ENCODE data around the gene GK.
A peak's percentile ranks its signal among the peaks of the same experiment; 100 is the strongest.
"Not testable (repeated sequence)": the region's sequence is repeated elsewhere in the genome, so short reads cannot be mapped to it uniquely, and the experiment has no call there.

Gene GK

DNA sequence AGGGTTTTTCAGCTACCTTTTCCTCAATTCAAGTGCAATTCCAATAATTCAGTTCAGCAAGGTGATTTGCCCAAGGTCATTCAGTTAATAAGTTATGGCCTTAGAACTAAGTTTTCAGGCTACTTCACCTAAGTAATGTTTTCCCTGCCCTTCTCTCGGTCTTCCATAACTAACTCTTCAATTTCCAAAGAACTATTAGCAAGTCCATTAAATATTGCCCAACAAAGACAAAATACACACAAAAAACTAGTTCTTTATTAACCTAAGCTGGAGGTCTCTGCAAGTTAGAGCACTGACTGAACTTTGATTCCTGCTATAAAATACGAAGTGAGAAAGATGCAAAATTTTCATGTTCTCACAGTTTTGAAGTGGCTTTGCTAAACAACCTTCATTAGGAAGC is 26.8 kb upstream of the GK start:
- H3K9me3 ChIP-seq (replicated peaks; ENCODE audit: insufficient read depth, low read length) = no peaks in the 10 kb centered on the region
- no peak overlapping the region for H3K4me2 ChIP-seq (ENCODE audit: low read depth, low read length)
- no peaks in the 10 kb centered on the region for H3K27me3 ChIP-seq (replicated peaks; ENCODE audit: insufficient read depth, low read length)
- H3K9me2 ChIP-seq (replicated peaks; ENCODE audit: insufficient read depth, low read length) = no peaks in the 10 kb centered on the region
- H2AFZ ChIP-seq (ENCODE audit: low read length) = no peak overlapping the region
- DNase-seq = no peak
- TF ChIP-seq, protein P1, sequence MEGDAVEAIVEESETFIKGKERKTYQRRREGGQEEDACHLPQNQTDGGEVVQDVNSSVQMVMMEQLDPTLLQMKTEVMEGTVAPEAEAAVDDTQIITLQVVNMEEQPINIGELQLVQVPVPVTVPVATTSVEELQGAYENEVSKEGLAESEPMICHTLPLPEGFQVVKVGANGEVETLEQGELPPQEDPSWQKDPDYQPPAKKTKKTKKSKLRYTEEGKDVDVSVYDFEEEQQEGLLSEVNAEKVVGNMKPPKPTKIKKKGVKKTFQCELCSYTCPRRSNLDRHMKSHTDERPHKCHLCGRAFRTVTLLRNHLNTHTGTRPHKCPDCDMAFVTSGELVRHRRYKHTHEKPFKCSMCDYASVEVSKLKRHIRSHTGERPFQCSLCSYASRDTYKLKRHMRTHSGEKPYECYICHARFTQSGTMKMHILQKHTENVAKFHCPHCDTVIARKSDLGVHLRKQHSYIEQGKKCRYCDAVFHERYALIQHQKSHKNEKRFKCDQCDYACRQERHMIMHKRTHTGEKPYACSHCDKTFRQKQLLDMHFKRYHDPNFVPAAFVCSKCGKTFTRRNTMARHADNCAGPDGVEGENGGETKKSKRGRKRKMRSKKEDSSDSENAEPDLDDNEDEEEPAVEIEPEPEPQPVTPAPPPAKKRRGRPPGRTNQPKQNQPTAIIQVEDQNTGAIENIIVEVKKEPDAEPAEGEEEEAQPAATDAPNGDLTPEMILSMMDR (IDR thresholded peaks at IDR 0.05; ENCODE audit: low read length) = no peak
- TF ChIP-seq EZH2phosphoT487 (IDR thresholded peaks at IDR 0.05; ENCODE audit: low read length) (no peak), EZH2 (optimal IDR thresholded peaks at IDR 0.05; ENCODE audit: low read depth, low read length) (no peak)
- H3K27ac ChIP-seq (ENCODE audit: low read length) = no peak overlapping the region
- no peaks in the 10 kb centered on the region for H4K20me1 ChIP-seq (ENCODE audit: insufficient read depth, low read length)
- H3K79me2 ChIP-seq (ENCODE audit: low read length) = no peaks in the 10 kb centered on the region
- H3K9ac ChIP-seq (ENCODE audit: low read length) = no peak overlapping the region
- H3K4me3 ChIP-seq (ENCODE audit: low read length) = no peak overlapping the region
- H3K4me1 ChIP-seq (ENCODE audit: low read length) = no peaks in the 10 kb centered on the region
- H3K36me3 ChIP-seq (replicated peaks; ENCODE audit: insufficient read depth, low read length) = no peaks in the 10 kb centered on the region
- H3F3A ChIP-seq (ENCODE audit: insufficient read depth, low read length) = no peaks in the 10 kb centered on the region

DNA sequence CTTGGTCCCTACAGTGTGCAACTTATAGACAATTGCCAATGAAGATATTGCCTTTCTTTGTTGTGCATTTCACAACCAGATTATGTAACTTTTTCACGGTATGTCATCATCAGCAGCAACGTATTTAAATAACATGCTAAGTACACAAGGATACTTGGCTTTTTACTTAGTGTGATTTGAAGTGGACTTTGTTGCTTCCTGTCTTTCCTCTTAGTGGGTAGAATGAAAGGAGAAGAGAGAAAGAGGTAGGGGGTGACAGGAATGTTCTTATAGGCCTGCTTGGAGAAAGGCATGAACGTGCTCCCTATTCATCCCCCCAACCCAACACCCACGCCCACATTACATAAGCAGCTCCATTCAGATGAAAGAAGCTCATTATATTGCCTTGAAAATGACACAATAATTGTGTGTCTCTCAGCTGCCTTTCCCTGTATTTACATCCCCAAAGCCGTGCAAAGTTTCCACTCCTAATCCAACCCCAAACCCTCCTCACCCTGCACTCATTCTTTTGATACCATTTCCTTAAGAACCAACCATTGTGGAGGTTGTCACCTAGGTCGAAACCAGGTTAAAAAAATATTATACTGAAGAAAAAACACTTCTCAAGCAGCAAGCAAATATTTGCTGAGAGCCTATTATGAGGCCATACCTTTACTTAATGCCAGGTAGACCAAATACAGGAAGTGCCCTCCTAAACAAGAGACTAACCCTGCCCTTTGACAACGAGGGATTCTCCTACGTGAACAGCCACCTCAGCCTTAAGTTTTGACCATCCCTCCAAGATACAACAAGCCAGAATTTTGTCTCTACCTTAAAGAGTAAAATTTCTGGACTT is 25.2 kb upstream of the GK start:
- Histone ChIP-seq H2AFZ (ENCODE audit: low read length) (no peak overlapping the region), H4K20me1 (ENCODE audit: insufficient read depth, low read length) (no peaks in the 10 kb centered on the region), H3K9me2 (replicated peaks; ENCODE audit: insufficient read depth, low read length) (no peaks in the 10 kb centered on the region), H3K9ac (ENCODE audit: low read length) (no peak overlapping the region), H3K9me3 (replicated peaks; ENCODE audit: insufficient read depth, low read length) (no peaks in the 10 kb centered on the region), H3K27me3 (replicated peaks; ENCODE audit: insufficient read depth, low read length) (no peaks in the 10 kb centered on the region), H3K27ac (ENCODE audit: low read length) (no peak overlapping the region), H3K4me1 (ENCODE audit: low read length) (no peaks in the 10 kb centered on the region), H3F3A (ENCODE audit: insufficient read depth, low read length) (no peaks in the 10 kb centered on the region), H3K36me3 (replicated peaks; ENCODE audit: insufficient read depth, low read length) (no peaks in the 10 kb centered on the region), H3K79me2 (ENCODE audit: low read length) (no peaks in the 10 kb centered on the region), H3K4me2 (ENCODE audit: low read depth, low read length) (no peak overlapping the region), H3K4me3 (ENCODE audit: low read length) (no peak overlapping the region)
- DNase-seq = no peak
- TF ChIP-seq, protein P1 (IDR thresholded peaks at IDR 0.05; ENCODE audit: low read length) = no peak
- no peak for TF ChIP-seq EZH2phosphoT487 (IDR thresholded peaks at IDR 0.05; ENCODE audit: low read length)
- no peak for TF ChIP-seq EZH2 (optimal IDR thresholded peaks at IDR 0.05; ENCODE audit: low read depth, low read length)

DNA sequence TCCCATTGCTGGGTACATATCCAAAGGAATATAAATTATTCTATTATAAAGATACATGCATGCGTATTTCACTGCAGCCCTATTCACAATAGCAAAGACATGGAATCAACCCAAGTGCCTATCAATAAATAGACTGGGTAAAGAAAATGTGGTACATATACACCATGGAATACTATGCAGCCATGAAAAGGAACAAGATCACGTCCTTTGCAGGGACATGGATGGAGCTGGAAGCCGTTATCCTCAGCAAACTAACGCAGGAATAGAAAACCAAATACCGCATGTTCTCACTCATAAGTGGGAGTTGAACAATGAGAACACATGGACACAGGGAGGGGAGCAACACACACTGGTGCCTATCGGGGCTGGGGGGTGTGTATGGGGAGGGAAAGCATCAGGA is 19.2 kb upstream of the GK start:
- not testable (repeated sequence) for H4K20me1 ChIP-seq (ENCODE audit: insufficient read depth, low read length); H3K9ac ChIP-seq (ENCODE audit: low read length); H3F3A ChIP-seq (ENCODE audit: insufficient read depth, low read length); H2AFZ ChIP-seq (ENCODE audit: low read length); H3K79me2 ChIP-seq (ENCODE audit: low read length); H3K27me3 ChIP-seq (replicated peaks; ENCODE audit: insufficient read depth, low read length); DNase-seq; H3K9me2 ChIP-seq (replicated peaks; ENCODE audit: insufficient read depth, low read length); H3K4me2 ChIP-seq (ENCODE audit: low read depth, low read length); H3K9me3 ChIP-seq (replicated peaks; ENCODE audit: insufficient read depth, low read length); H3K4me3 ChIP-seq (ENCODE audit: low read length); H3K36me3 ChIP-seq (replicated peaks; ENCODE audit: insufficient read depth, low read length); H3K27ac ChIP-seq (ENCODE audit: low read length); H3K4me1 ChIP-seq (ENCODE audit: low read length)

DNA sequence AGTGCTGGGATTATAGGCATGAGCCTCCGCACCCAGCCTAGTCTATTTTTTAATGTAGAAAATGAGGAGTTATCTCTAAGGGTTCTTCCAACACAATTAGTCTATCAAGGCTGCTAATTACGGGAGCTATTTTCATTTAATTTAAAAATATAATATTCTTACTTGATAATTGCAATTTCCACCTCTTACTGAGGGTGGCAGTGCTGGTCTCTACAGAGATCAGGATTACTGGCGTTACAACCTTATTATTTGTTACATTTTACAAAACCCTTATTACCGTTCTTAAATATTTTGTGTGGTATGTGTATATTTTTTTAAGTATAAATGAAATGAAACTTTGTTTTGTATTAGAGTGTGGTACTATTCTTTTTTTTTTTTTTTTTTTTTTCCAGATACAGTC is 17.6 kb upstream of the GK start:
- no peaks in the 10 kb centered on the region for H3K27me3 ChIP-seq (replicated peaks; ENCODE audit: insufficient read depth, low read length)
- no peaks in the 10 kb centered on the region for H3K4me1 ChIP-seq (ENCODE audit: low read length)
- no peaks in the 10 kb centered on the region for H3K9me3 ChIP-seq (replicated peaks; ENCODE audit: insufficient read depth, low read length)
- no peak overlapping the region for H2AFZ ChIP-seq (ENCODE audit: low read length)
- no peaks in the 10 kb centered on the region for H3K79me2 ChIP-seq (ENCODE audit: low read length)
- no peak overlapping the region for H3K27ac ChIP-seq (ENCODE audit: low read length)
- no peaks in the 10 kb centered on the region for H3K36me3 ChIP-seq (replicated peaks; ENCODE audit: insufficient read depth, low read length)
- no peaks in the 10 kb centered on the region for H3F3A ChIP-seq (ENCODE audit: insufficient read depth, low read length)
- no peak overlapping the region for H3K4me2 ChIP-seq (ENCODE audit: low read depth, low read length)
- H3K9ac ChIP-seq (ENCODE audit: low read length) = no peak overlapping the region
- no peak overlapping the region for H3K4me3 ChIP-seq (ENCODE audit: low read length)
- no peaks in the 10 kb centered on the region for H3K9me2 ChIP-seq (replicated peaks; ENCODE audit: insufficient read depth, low read length)
- no peak for DNase-seq
- no peaks in the 10 kb centered on the region for H4K20me1 ChIP-seq (ENCODE audit: insufficient read depth, low read length)
- no peak for TF ChIP-seq EZH2phosphoT487 (IDR thresholded peaks at IDR 0.05; ENCODE audit: low read length)
- TF ChIP-seq, protein P1 (IDR thresholded peaks at IDR 0.05; ENCODE audit: low read length) = peak; percentile 24; the same call in 1 of the 2 replicates
